Trophoblast cell (in vitro differentiated cells and primary cell): Measurements from ENCODE around the gene GCFC2.

Experiments
- DNase-seq, 2 donors: peaks; one replicate each; pipeline ENCODE4 v3.0.0-alpha.2; 2016
- H2AFZ ChIP-seq: 2 replicates; pipeline ENCODE4 v1.6.1; 2013; ENCODE audit warnings: low read length, moderate library complexity, mild to moderate bottlenecking; ENCODE audit not compliant: insufficient read depth, poor library complexity
- H2AK5ac ChIP-seq: 2 replicates; pipeline ENCODE4 v1.6.1; 2013; ENCODE audit warnings: mild to moderate bottlenecking, low read length
- H2BK120ac ChIP-seq: 2 replicates; pipeline ENCODE4 v1.6.1; 2013; ENCODE audit warnings: low read length, mild to moderate bottlenecking, moderate library complexity; ENCODE audit not compliant: insufficient read depth, poor library complexity
- H2BK12ac ChIP-seq: 2 replicates; pipeline ENCODE4 v1.6.1; 2013; ENCODE audit warnings: mild to moderate bottlenecking, low read length, moderate library complexity
- H2BK5ac ChIP-seq: 2 replicates; pipeline ENCODE4 v1.6.1; 2013; ENCODE audit warnings: low read length, low read depth, moderate library complexity, mild to moderate bottlenecking; ENCODE audit not compliant: poor library complexity
- H3K14ac ChIP-seq: 2 replicates; pipeline ENCODE4 v1.6.1; 2013; ENCODE audit warnings: mild to moderate bottlenecking, low read length
- H3K18ac ChIP-seq: 2 replicates; pipeline ENCODE4 v1.6.1; 2013; ENCODE audit warnings: mild to moderate bottlenecking, low read length
- H3K23ac ChIP-seq: 2 replicates; pipeline ENCODE4 v1.6.1; 2013; ENCODE audit warnings: low read length
- H3K27ac ChIP-seq: 2 replicates; pipeline ENCODE4 v1.5.1; 2013; ENCODE audit warnings: low read depth, mild to moderate bottlenecking, inconsistent platforms, low read length, moderate library complexity
- H3K27me3 ChIP-seq: 2 replicates; pipeline ENCODE4 v1.6.1; 2013; ENCODE audit warnings: inconsistent platforms, mild to moderate bottlenecking, low read length, moderate library complexity; ENCODE audit not compliant: insufficient read depth
- H3K36me3 ChIP-seq, 2 experiments: 1 replicate in 1 of 2; 2 replicates in 1 of 2; pipeline ENCODE4 v1.6.1; 2013; ENCODE audit warnings: low read length in 2 of 2, mild to moderate bottlenecking in 2 of 2, moderate library complexity in 1 of 2; ENCODE audit not compliant: insufficient read depth in 2 of 2, control insufficient read depth in 1 of 2
- H3K4ac ChIP-seq: 2 replicates; pipeline ENCODE4 v1.6.1; 2013; ENCODE audit warnings: low read depth, mild to moderate bottlenecking, low read length, moderate library complexity
- H3K4me1 ChIP-seq, 2 experiments: 1 replicate in 1 of 2; 2 replicates in 1 of 2; pipeline ENCODE4 v1.6.1; 2013; ENCODE audit warnings: low read length in 2 of 2, mild to moderate bottlenecking in 2 of 2, moderate library complexity in 1 of 2; ENCODE audit not compliant: insufficient read depth in 2 of 2, control insufficient read depth in 1 of 2
- H3K4me2 ChIP-seq: 2 replicates; pipeline ENCODE4 v1.6.1; 2013; ENCODE audit warnings: inconsistent platforms, mild to moderate bottlenecking, low read length, moderate library complexity
- H3K4me3 ChIP-seq: 2 replicates; pipeline ENCODE4 v1.5.1; 2013; ENCODE audit warnings: mild to moderate bottlenecking, low read depth, low read length, inconsistent platforms
- H3K79me1 ChIP-seq: one replicate; pipeline ENCODE4 v1.6.1; 2013; ENCODE audit warnings: low read length
- H3K79me2 ChIP-seq: 2 replicates; pipeline ENCODE4 v1.6.1; 2013; ENCODE audit warnings: low read length, mild to moderate bottlenecking; ENCODE audit not compliant: control insufficient read depth, insufficient read depth, poor library complexity
- H3K9ac ChIP-seq: 2 replicates; pipeline ENCODE4 v1.6.1; 2013; ENCODE audit warnings: mild to moderate bottlenecking, low read length
- H3K9me3 ChIP-seq: 2 replicates; pipeline ENCODE4 v1.6.1; 2013; ENCODE audit warnings: low read depth, mild to moderate bottlenecking, control low read depth, inconsistent platforms, low read length; ENCODE audit not compliant: insufficient read depth
- H4K12ac ChIP-seq: 2 replicates; pipeline ENCODE4 v1.6.1; 2013; ENCODE audit warnings: low read depth, mild to moderate bottlenecking, low read length, moderate library complexity
- H4K8ac ChIP-seq: 2 replicates; pipeline ENCODE4 v1.6.1; 2013; ENCODE audit warnings: low read depth, mild to moderate bottlenecking, low read length, moderate library complexity
- H4K91ac ChIP-seq: one replicate; pipeline ENCODE4 v1.6.1; 2013; ENCODE audit warnings: low read depth, mild to moderate bottlenecking, low read length, moderate library complexity
- WGBS: extraction: QIAGEN DNeasy Blood & Tissue Kit; methylation state at CpG from one replicate; pipeline ENCODE4 v1.1.7; 2013; ENCODE audit warnings: missing lambda C conversion rate; ENCODE audit not compliant: insufficient read length, insufficient coverage; ENCODE audit errors: extremely low coverage; 5-methylcytosine and 5-hydroxymethylcytosine counted together

GCFC2 gene

GRCh38 chr2:75737961-75738360 lies 27.2 kb upstream of the GCFC2 start:
- no peaks in the 10 kb centered on the region for H3K27me3 ChIP-seq
- no peak overlapping the region for H3K4me2 ChIP-seq
- no CpG with 5 or more reads among the region's 1 CpG for WGBS
- no peaks in the 10 kb centered on the region for H3K36me3 ChIP-seq
- no peak overlapping the region for H3K14ac ChIP-seq
- H2BK12ac ChIP-seq, result no peak overlapping the region
- no peak for DNase-seq
- no peak overlapping the region for H4K91ac ChIP-seq
- H3K9ac ChIP-seq, result no peak overlapping the region
- H3K18ac ChIP-seq, result no peak overlapping the region
- no peaks in the 10 kb centered on the region for H3K9me3 ChIP-seq
- no peak overlapping the region for H3K4ac ChIP-seq
- H3K4me1 ChIP-seq, result no peaks in the 10 kb centered on the region
- no peak overlapping the region for H4K12ac ChIP-seq
- H2AFZ ChIP-seq, result no peak overlapping the region
- no peaks in the 10 kb centered on the region for H3K79me1 ChIP-seq
- H2BK120ac ChIP-seq, result no peak overlapping the region
- H3K4me3 ChIP-seq, result no peak overlapping the region
- H4K8ac ChIP-seq, result no peak overlapping the region
- no peaks in the 10 kb centered on the region for H3K79me2 ChIP-seq
- no peak overlapping the region for H2AK5ac ChIP-seq
- H2BK5ac ChIP-seq, result no peak overlapping the region
- no peak overlapping the region for H3K27ac ChIP-seq
- no peak overlapping the region for H3K23ac ChIP-seq

DNA sequence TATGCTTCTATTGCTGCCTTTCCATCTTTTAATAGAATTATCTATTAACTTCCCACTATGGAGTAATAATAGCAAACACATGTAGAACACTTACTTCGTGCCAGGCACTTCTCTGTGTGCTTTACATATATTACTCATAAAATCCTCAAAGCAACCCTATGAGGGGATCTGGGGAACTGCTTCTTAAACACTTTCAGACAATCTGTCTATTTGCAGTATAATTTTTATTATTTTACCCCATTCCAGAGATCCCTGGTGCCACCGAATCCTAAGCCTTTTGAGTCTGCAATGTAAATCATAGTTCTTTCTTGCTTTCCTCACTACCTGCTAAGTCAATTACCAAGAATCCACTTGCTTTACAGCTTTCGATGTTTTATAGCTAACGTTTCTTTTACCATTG lies 25.6 kb upstream of the GCFC2 start:
- Histone ChIP-seq H3K18ac (no peak overlapping the region), H3K14ac (no peak overlapping the region), H3K36me3 (no peaks in the 10 kb centered on the region), H3K4me2 (no peak overlapping the region), H2BK120ac (no peak overlapping the region), H3K9ac (no peak overlapping the region), H2AFZ (no peak overlapping the region), H2BK12ac (no peak overlapping the region), H2BK5ac (no peak overlapping the region), H4K8ac (no peak overlapping the region), H3K4ac (no peak overlapping the region), H3K27me3 (no peaks in the 10 kb centered on the region), H3K4me3 (no peak overlapping the region), H3K9me3 (no peaks in the 10 kb centered on the region), H3K79me2 (no peaks in the 10 kb centered on the region), H4K12ac (no peak overlapping the region), H2AK5ac (no peak overlapping the region), H3K23ac (no peak overlapping the region), H3K4me1 (no peaks in the 10 kb centered on the region), H3K27ac (no peak overlapping the region), H4K91ac (no peak overlapping the region), H3K79me1 (no peaks in the 10 kb centered on the region)
- no CpG with 5 or more reads among the region's 4 CpGs for WGBS
- DNase-seq, result no peak

GRCh38 chr2:75729861-75730260 lies 19.1 kb upstream of the GCFC2 start:
- Histone ChIP-seq H3K27me3 (no peaks in the 10 kb centered on the region), H3K4me1 (no peaks in the 10 kb centered on the region), H3K79me1 (no peaks in the 10 kb centered on the region), H4K8ac (no peak overlapping the region), H3K9ac (no peak overlapping the region), H3K27ac (no peak overlapping the region), H3K4ac (no peak overlapping the region), H3K4me3 (no peak overlapping the region), H3K9me3 (peaks cover 2% of the 10 kb centered on the region), H2BK12ac (no peak overlapping the region), H3K79me2 (no peaks in the 10 kb centered on the region), H2AFZ (no peak overlapping the region), H3K18ac (no peak overlapping the region), H2AK5ac (no peak overlapping the region), H3K4me2 (no peak overlapping the region), H2BK5ac (no peak overlapping the region), H2BK120ac (no peak overlapping the region), H3K14ac (no peak overlapping the region), H3K36me3 (no peaks in the 10 kb centered on the region), H4K12ac (no peak overlapping the region), H4K91ac (no peak overlapping the region), H3K23ac (no peak overlapping the region)
- DNase-seq, result peak in 1 of 2 donors; percentile 47
- WGBS, result no CpG with 5 or more reads among the region's 5 CpGs

DNA sequence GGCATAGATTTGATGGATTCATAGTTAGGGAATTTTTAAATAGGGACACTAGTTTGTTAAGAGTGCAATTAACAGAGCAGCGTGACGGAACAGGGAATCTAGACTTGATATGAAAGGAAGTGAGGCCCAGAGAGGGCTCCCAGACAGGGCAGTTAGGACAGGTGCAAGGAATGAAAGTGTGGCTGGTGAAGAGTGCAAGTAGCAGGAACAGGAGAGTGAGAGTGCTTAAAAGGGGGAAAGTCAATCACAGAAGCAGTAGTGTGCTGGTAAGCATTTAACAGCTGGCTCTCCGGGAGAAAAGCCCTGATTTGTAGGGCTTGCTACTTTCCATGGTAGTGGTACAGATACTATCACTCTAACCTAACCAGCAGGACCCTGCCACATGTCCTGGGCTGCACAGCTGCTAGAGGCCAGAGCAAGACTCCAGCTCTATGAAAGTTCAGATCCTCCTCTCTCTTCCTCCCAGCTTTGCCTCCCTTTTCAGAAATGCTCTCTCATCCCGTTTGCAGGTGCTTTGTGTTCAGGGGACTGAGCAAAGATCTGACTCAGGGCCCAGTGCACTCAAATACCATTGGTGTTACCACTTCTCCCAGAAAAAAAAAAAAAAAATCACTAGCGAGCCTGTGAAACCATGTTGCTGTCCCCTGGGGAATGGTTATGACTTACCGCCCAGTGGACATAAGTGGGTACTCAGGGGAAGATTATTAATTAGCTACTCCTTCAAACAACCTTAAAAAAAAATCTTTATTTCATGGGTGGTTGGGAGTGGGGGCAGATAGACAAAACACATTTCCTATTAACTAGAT lies 18.1 kb upstream of the GCFC2 start:
- Histone ChIP-seq H3K79me1 (no peaks in the 10 kb centered on the region), H3K27me3 (no peaks in the 10 kb centered on the region), H3K23ac (no peak overlapping the region), H2BK120ac (no peak overlapping the region), H3K9ac (no peak overlapping the region), H2BK12ac (no peak overlapping the region), H2AFZ (no peak overlapping the region), H3K79me2 (no peaks in the 10 kb centered on the region), H3K4ac (no peak overlapping the region), H3K4me3 (no peak overlapping the region), H3K4me1 (no peaks in the 10 kb centered on the region), H3K36me3 (no peaks in the 10 kb centered on the region), H4K12ac (no peak overlapping the region), H3K18ac (no peak overlapping the region), H3K14ac (no peak overlapping the region), H4K8ac (no peak overlapping the region), H4K91ac (no peak overlapping the region), H3K27ac (no peak overlapping the region), H2AK5ac (no peak overlapping the region), H3K4me2 (no peak overlapping the region), H2BK5ac (no peak overlapping the region), H3K9me3 (peaks cover 2% of the 10 kb centered on the region)
- no peak for DNase-seq
- no CpG with 5 or more reads among the region's 6 CpGs for WGBS
